Thymus (tissue), 11 donors: ENCODE measurements around the gene GALNT17. TPM values are rescaled to one million over a fixed set of nuclear protein-coding genes. Genes with fewer than 3 reads are reported as not detected.
"Not testable (repeated sequence)": the region's sequence is repeated elsewhere in the genome, so short reads cannot be mapped to it uniquely, and the experiment has no call there.

Experiments
- DNase-seq, 9 donors: peaks; one replicate each; pipeline ENCODE4 v3.0.0-alpha.2; 2013; ENCODE audit warnings: low spot score in 9 of 9, low read depth in 6 of 9, missing footprints in 1 of 9
- H3K27ac ChIP-seq, 2 donors: one replicate each; pipeline ENCODE4 v1.5.1; 2013; ENCODE audit warnings: control low read depth in 1 of 2, low read depth in 1 of 2, low read length in 1 of 2, mild to moderate bottlenecking in 1 of 2, moderate library complexity in 1 of 2
- H3K27me3 ChIP-seq, 2 donors: one replicate each; pipeline ENCODE4 v1.5.1; 2013; ENCODE audit warnings: low read length in 1 of 2; ENCODE audit not compliant: control insufficient read depth in 2 of 2, insufficient read depth in 1 of 2
- H3K36me3 ChIP-seq, 2 donors: one replicate each; pipeline ENCODE4 v1.5.1; 2013; ENCODE audit warnings: low read length in 1 of 2, mild to moderate bottlenecking in 1 of 2, moderate library complexity in 1 of 2; ENCODE audit not compliant: control insufficient read depth in 2 of 2, insufficient read depth in 2 of 2
- H3K4me1 ChIP-seq, 2 donors: one replicate each; pipeline ENCODE4 v1.5.1; 2013; ENCODE audit warnings: low read length in 2 of 2; ENCODE audit not compliant: control insufficient read depth in 2 of 2, insufficient read depth in 2 of 2
- H3K4me3 ChIP-seq, 2 donors: one replicate each; pipeline ENCODE4 v1.5.1; 2013; ENCODE audit warnings: low read length in 2 of 2, control low read depth in 1 of 2, mild to moderate bottlenecking in 1 of 2
- H3K9me3 ChIP-seq, 2 donors: one replicate each; pipeline ENCODE4 v1.5.1; 2013; ENCODE audit warnings: low read length in 1 of 2, mild to moderate bottlenecking in 1 of 2; ENCODE audit not compliant: control insufficient read depth in 2 of 2, insufficient read depth in 1 of 2
- WGBS: extraction: QIAGEN DNeasy Blood & Tissue Kit; methylation state at CpG from one replicate; pipeline ENCODE4 v1.1.7; 2013; 5-methylcytosine and 5-hydroxymethylcytosine counted together
- polyA plus RNA-seq: library from polyadenylated mRNA; stranded (reverse); fragments of 200-250 nt; gene quantifications from one replicate; pipeline ENCODE4 v1.2.3, GENCODE V29; 2013
- total RNA-seq: library from RNA; stranded (reverse); fragments of 120-200 nt; gene quantifications from one replicate; pipeline ENCODE4 v1.2.4, GENCODE V29; 2013
- donor health status: healthy.

GALNT17 gene
- total and polyA plus RNA-seq, 2 donors: 1.8 to 9.2 TPM

DNA sequence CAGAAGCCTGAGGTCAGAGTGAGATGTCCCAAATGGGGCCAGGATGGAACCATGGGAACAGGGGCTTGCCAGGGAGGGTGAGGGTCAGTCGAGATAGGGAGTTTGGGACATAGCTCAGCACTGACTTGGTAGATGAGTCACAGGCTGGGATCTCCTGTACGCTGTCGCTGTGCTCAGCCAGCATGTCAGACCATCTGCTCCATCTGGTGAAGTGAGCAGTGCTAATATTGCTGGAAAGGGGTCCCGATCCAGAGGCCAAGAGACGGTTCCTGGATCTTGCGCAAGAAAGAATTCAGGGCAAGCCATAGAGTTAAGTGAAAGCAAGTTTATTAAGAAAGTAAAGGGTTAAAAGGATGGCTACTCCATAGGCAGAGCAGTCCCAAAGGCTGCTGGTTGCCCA lies 505.6 kb downstream of the GALNT17 start:
- WGBS: 97% methylated on average over 6 of the region's 6 CpGs
- DNase-seq: no peak

DNA sequence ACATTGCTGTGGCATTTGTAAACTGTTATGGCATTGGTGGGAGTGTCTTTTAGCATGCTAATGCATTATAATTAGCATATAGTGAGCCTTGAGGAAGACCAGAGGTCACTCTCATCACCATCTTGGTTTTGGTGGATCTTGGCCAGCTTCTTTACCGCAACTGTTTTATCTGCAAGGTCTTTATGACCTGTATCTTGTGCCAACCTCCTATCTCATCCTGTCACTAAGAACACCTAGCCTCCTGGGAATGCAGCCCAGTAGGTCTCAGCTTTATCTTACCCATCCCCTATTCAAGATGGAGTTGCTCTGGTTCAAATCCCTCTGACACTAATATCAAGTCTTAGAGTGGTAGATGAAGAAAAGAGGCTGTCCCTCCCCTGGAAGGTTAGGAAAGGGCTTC lies 506.2 kb downstream of the GALNT17 start:
- H3K36me3 ChIP-seq: no peaks in the 10 kb centered on the region
- WGBS: 100% methylated on average over 1 of the region's 1 CpG

More for the DNA sequence above, 505.6 kb downstream of the GALNT17 start:
- H3K27me3 ChIP-seq: no peaks in the 10 kb centered on the region
- no peak overlapping the region for H3K4me3 ChIP-seq
- H3K36me3 ChIP-seq: no peaks in the 10 kb centered on the region
- H3K4me1 ChIP-seq: peaks cover 0 to 2% of the 10 kb centered on the region in 2 donors
- H3K27ac ChIP-seq: no peak overlapping the region
- H3K9me3 ChIP-seq: no peaks in the 10 kb centered on the region

DNA sequence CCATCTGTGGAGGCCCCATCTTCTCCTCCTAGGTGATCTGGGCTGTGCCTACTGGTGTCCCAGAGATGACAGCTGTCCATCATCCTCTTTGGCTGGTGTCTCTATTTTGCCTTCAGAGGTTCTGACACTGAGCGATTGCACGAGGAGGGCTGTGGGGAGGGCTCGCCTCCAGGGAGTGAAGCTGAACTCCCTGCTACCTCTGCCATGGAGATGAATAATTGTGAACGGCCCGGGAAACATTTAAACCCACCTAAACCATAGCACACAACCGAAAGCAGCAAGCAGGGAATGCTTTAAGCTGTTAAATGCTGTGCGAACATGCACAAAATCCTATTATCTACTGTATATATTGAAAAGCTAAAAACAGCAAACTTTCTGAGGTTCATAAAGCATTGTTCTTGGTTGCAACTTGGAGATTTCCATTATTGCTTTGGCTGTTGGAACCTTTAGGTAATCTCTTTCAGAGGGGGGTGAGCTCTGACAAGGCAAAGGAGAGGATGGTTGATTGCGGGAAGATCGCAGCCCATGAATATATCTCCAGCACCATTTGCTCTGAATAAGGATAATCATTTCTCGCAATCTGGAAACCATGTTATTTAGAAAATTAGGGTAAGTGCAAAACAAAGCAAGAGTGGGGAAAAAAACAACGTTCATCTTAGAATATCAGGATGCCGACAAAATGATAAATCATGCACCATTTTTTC lies 507.6 kb downstream of the GALNT17 start:
- Histone ChIP-seq H3K9me3 (no peaks in the 10 kb centered on the region), H3K27me3 (no peaks in the 10 kb centered on the region), H3K4me3 (no peak overlapping the region), H3K4me1 (no peaks in the 10 kb centered on the region), H3K36me3 (no peaks in the 10 kb centered on the region), H3K27ac (no peak overlapping the region)
- DNase-seq: no peak
- 93% methylated on average over 12 of the region's 12 CpGs for WGBS

More for the DNA sequence above, 506.2 kb downstream of the GALNT17 start:
- peaks cover 0 to 2% of the 10 kb centered on the region in 2 donors for H3K4me1 ChIP-seq
- H3K27me3 ChIP-seq: no peaks in the 10 kb centered on the region
- DNase-seq: no peak
- H3K4me3 ChIP-seq: no peak overlapping the region
- H3K27ac ChIP-seq: no peak overlapping the region
- no peaks in the 10 kb centered on the region for H3K9me3 ChIP-seq

DNA sequence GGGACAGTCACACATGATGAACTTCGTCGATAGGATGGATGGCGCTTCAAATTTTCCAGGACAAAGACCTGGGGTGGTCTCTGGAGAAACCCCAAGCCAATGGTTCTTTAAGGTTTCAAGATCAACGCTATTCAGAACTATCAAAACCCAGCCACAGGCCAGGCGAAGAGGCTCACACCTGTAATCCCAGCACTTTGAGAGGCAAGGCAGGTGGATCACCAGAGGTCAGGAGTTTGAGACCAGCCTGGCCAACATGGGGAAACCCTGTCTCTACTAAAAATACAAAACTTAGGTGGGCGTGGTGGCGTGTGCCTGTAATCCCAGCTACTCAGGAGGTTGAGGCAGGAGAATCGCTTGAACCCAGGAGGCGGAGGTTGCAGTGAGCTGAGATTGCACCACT lies 511.1 kb downstream of the GALNT17 start:
- not testable (repeated sequence) for DNase-seq, H3K27ac ChIP-seq, H3K36me3 ChIP-seq, H3K9me3 ChIP-seq, H3K27me3 ChIP-seq, H3K4me3 ChIP-seq, H3K4me1 ChIP-seq
- 92% methylated on average over 9 of the region's 9 CpGs for WGBS

DNA sequence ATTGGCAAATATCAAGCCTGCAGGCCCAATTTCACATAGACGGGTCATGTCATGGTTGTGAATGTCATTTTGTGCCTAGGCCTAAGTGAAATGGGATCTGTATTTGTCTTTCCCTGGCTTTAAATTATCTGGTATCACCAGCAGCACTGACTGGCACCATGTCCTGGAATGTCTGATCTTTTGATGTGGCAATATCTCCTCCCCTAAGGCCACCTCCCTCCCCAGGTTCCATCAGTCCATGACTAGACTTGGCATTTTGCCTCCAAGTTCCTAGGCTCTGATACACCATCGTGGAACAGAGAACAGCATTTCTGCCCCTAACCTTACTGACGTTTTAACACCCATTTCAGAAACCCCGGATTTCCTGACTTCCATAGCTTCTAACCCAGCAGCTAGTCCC lies 513.9 kb downstream of the GALNT17 start:
- Histone ChIP-seq H3K4me1 (no peaks in the 10 kb centered on the region), H3K27ac (no peak overlapping the region), H3K27me3 (no peaks in the 10 kb centered on the region), H3K9me3 (peaks cover 0 to 20% of the 10 kb centered on the region in 2 donors), H3K4me3 (no peak overlapping the region), H3K36me3 (no peaks in the 10 kb centered on the region)
- no peak for DNase-seq
- WGBS: 91% methylated on average over 4 of the region's 4 CpGs

DNA sequence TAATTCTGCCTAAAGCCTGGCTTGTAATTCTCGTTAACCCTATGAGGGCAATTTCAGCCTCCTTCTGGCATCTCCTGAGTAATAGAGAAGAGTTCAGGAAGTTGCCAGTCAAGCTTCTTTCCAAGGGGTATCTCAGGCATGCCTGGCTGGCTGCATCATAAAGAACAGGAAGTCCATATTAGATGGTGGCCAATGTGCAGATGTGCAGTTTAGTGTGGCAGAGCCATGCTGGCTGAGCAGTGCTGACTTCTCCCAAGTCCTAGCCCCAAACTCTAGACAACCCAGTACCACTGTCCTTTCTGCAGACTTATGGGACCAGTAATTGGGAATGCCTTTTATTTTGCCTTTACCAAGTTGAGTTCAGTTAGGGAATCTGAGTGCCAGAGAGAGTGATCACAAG lies 517.9 kb downstream of the GALNT17 start:
- peaks cover 0 to 20% of the 10 kb centered on the region in 2 donors for H3K9me3 ChIP-seq
- no peak overlapping the region for H3K4me3 ChIP-seq
- H3K36me3 ChIP-seq: no peaks in the 10 kb centered on the region
- no peaks in the 10 kb centered on the region for H3K27me3 ChIP-seq
- 76% methylated on average over 1 of the region's 1 CpG for WGBS
- no peak for DNase-seq
- H3K4me1 ChIP-seq: no peaks in the 10 kb centered on the region
- H3K27ac ChIP-seq: no peak overlapping the region

DNA sequence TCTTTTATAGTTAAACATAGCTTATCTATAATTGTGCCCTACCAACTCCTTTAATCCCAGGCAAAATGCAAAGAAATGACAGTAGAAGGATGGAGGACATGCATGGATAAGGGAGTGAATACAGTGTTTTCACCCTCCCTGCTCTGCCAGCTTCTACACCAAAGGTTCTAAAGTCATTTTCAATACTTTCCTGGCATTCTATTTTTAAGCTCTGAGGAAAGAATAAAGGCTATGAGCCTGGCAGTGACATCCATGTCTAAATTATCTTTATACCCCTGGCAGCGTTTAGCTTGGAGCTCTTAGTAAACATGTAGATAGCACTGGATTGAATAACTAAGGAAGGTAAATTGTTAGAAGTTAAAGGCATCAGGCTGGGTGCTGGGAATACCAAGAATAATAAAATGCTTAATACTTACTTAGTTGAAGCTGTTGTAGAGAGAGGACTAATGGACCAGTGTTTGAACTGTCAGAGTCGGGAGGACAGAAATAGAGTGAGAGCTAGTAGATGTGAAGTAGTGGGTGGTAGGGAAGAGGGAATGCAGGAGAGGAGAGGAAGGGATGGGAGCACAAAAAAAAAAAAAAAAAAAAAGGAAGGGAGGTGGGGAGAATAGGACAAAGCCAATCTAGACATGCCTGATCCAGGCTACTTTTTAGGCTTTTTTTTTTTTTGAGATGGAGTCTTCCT lies 518.9 kb downstream of the GALNT17 start:
- no peaks in the 10 kb centered on the region for H3K36me3 ChIP-seq
- H3K4me3 ChIP-seq: no peak overlapping the region
- DNase-seq: no peak
- H3K27me3 ChIP-seq: no peaks in the 10 kb centered on the region
- H3K9me3 ChIP-seq: peaks cover 0 to 20% of the 10 kb centered on the region in 2 donors
- H3K4me1 ChIP-seq: no peaks in the 10 kb centered on the region
- WGBS: 82% methylated on average over 2 of the region's 2 CpGs
- no peak overlapping the region for H3K27ac ChIP-seq

DNA sequence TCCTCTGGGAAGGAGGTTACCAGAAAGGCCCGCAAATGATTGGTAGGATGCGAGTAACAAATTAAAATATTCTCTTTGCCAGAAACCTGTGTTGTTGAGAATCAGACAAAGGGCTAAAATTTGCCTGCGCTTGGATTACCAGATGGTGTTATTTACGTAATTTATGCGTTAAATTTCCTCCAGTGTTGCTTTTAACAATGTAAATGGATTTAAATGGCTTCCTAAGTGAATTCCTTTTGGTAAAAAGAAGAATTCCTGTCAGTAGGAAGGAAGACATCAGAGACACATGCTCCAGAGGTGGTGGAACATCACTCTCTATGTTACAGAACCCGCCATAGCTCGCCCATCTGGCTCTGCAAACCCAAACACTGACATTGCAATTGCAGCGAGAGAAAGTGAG lies 520.6 kb downstream of the GALNT17 start:
- Histone ChIP-seq H3K27ac (no peak overlapping the region), H3K4me3 (no peak overlapping the region), H3K27me3 (no peaks in the 10 kb centered on the region), H3K4me1 (no peaks in the 10 kb centered on the region), H3K36me3 (no peaks in the 10 kb centered on the region), H3K9me3 (peaks cover 0 to 16% of the 10 kb centered on the region in 2 donors)
- no peak for DNase-seq
- 76% methylated on average over 8 of the region's 8 CpGs for WGBS

DNA sequence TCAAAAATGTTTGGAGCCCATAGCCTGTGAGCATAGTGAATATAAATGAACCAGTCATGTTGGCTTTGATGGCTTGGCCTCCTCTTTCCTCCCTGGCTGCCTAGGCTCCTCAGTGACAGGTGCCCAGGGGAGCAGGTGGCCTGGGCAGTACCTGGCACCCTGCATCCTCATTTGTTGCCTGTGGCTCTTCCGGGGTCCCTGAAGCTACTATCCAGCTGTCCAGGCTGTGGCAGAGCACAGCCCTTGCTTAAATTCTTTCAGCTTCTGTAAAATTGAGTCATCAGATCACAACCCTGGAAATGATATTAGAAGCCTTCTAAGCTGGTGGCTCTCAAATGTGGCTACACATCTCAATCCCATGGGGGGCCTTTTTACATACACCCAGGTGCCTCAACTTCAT lies 525.4 kb downstream of the GALNT17 start:
- Histone ChIP-seq H3K36me3 (no peaks in the 10 kb centered on the region), H3K27ac (no peak overlapping the region), H3K4me3 (no peak overlapping the region), H3K27me3 (no peaks in the 10 kb centered on the region), H3K4me1 (no peaks in the 10 kb centered on the region), H3K9me3 (no peaks in the 10 kb centered on the region)
- 95% methylated on average over 1 of the region's 1 CpG for WGBS
- no peak for DNase-seq
